HepG2 (cell line): ENCODE results near the gene MYO7A. TPM values are rescaled to one million over a fixed set of nuclear protein-coding genes. Genes with fewer than 3 reads are reported as not detected.

ENCODE experiments used
- CEBPG ChIP-seq: IDR thresholded peaks from 2 replicates; pipeline ENCODE4 v1.6.1; 2016
- DNMT1 ChIP-seq: sonication (generic); formaldehyde crosslinking; IDR thresholded peaks from 2 replicates; pipeline ENCODE4 v1.5.1; 2020; ENCODE audit warnings: mild to moderate bottlenecking, missing genetic modification reagents
- DNMT3B ChIP-seq: conservative IDR thresholded peaks from 2 replicates; pipeline ENCODE4 v1.6.1; 2016; ENCODE audit warnings: missing biosample characterization, control low read depth
- IKZF4 ChIP-seq: sonication (generic); formaldehyde crosslinking; IDR thresholded peaks from 2 replicates; pipeline ENCODE4 v1.5.1; 2020; ENCODE audit warnings: borderline replicate concordance, mild to moderate bottlenecking, low read depth, missing genetic modification reagents; ENCODE audit errors: not compliant biosample characterization
- JUN ChIP-seq: sonication (generic); formaldehyde crosslinking; IDR thresholded peaks from 2 replicates; pipeline ENCODE4 v1.4.0; 2020; ENCODE audit warnings: mild to moderate bottlenecking, missing genetic modification reagents
- KDM2A ChIP-seq: sonication (generic); formaldehyde crosslinking; IDR thresholded peaks from 2 replicates; pipeline ENCODE4 v1.4.0; 2020; ENCODE audit warnings: low read depth, missing genetic modification reagents, borderline replicate concordance
- MAFK ChIP-seq, 2 experiments: IDR thresholded peaks in 1 of 2; conservative IDR thresholded peaks in 1 of 2; 2 replicates each; pipeline ENCODE4 v1.6.1; 2011; ENCODE audit warnings: improper control_type of control experiment in 2 of 2, low read length in 2 of 2
- NFYB ChIP-seq: sonication (generic); formaldehyde crosslinking; IDR thresholded peaks from 2 replicates; pipeline ENCODE4 v1.4.0; 2020; ENCODE audit warnings: missing genetic modification reagents
- RARA ChIP-seq: IDR thresholded peaks from 2 replicates; pipeline ENCODE4 v1.6.1; 2016; ENCODE audit warnings: missing genetic modification reagents, missing compliant biosample characterization
- RBM22 ChIP-seq: fragments of 200-400 bp; formaldehyde crosslinking; optimal IDR thresholded peaks from 2 replicates; pipeline ENCODE3; 2017; ENCODE audit warnings: mild to moderate bottlenecking, low read length, moderate library complexity
- SMC3 ChIP-seq: IDR thresholded peaks from 2 replicates; pipeline ENCODE4 v1.6.1; 2011; ENCODE audit warnings: low read length, improper control_type of control experiment
- SRY ChIP-seq: sonication (generic); formaldehyde crosslinking; IDR thresholded peaks from 2 replicates; pipeline ENCODE4 v1.8.0; 2022; ENCODE audit warnings: mild to moderate bottlenecking, missing genetic modification reagents
- TBL1XR1 ChIP-seq: fragments of 150-350 bp; IDR thresholded peaks from 2 replicates; pipeline ENCODE4 v1.6.1; 2014; ENCODE audit warnings: borderline replicate concordance, low read length; ENCODE audit not compliant: partially characterized antibody
- ZNF326 ChIP-seq: sonication (generic); formaldehyde crosslinking; IDR thresholded peaks from 2 replicates; pipeline ENCODE4 v1.4.0; 2020; ENCODE audit warnings: missing genetic modification reagents, borderline replicate concordance
- ZNF44 ChIP-seq: sonication (generic); formaldehyde crosslinking; IDR thresholded peaks from 2 replicates; pipeline ENCODE4 v1.5.1; 2020; ENCODE audit warnings: mild to moderate bottlenecking, missing genetic modification reagents
- polyA plus RNA-seq, 8 experiments: library from polyadenylated mRNA; depleted of rRNA in 3 of 8; stranded (reverse) in 7 of 8; unstranded in 1 of 8; fragments of >200 nt; fragmentation: Illumina TruSeq in 4 of 8; extraction: Trizol in 4 of 8; gene quantifications; 2 replicates each; pipeline versions ENCODE4 v1.2.1 to v1.2.3, GENCODE V29; 2011 to 2016; ENCODE audit warnings: low read depth in 4 of 8, missing spikeins in 1 of 8, mixed read lengths in 1 of 8; ENCODE audit not compliant: insufficient read depth in 1 of 8
- total RNA-seq, 5 experiments: library from RNA; depleted of rRNA; stranded (reverse); fragments of >200 nt; fragmentation: Illumina TruSeq; extraction: Trizol; gene quantifications; 2 replicates each; pipeline ENCODE4 v1.2.3, GENCODE V29; 2016; ENCODE audit warnings: low read depth in 1 of 5
- TF ChIP-seq, protein P1 (sequence below): sonication (generic); formaldehyde crosslinking; IDR thresholded peaks from 2 replicates; pipeline ENCODE4 v1.8.1; 2023; ENCODE audit warnings: mild to moderate bottlenecking, missing genetic modification reagents
- TF ChIP-seq, protein P2 (sequence below): sonication (generic); IDR thresholded peaks from 2 replicates; pipeline ENCODE4 v1.6.1; 2016; ENCODE audit warnings: low read depth, borderline replicate concordance
- TF ChIP-seq, protein P3 (sequence below): sonication (generic); formaldehyde crosslinking; IDR thresholded peaks from 2 replicates; pipeline ENCODE4 v1.4.0; 2020; ENCODE audit warnings: missing genetic modification reagents
- TF ChIP-seq, protein P4 (sequence below): sonication (generic); formaldehyde crosslinking; IDR thresholded peaks from 2 replicates; pipeline ENCODE4 v1.8.0; 2022; ENCODE audit warnings: mild to moderate bottlenecking, missing genetic modification reagents; ENCODE audit not compliant: insufficient replicate concordance
- TF ChIP-seq, protein P5 (sequence below): sonication (generic); formaldehyde crosslinking; IDR thresholded peaks from 2 replicates; pipeline ENCODE4 v1.9.0; 2021; ENCODE audit warnings: missing genetic modification reagents, mild to moderate bottlenecking, borderline replicate concordance

Gene MYO7A
- total and polyA plus RNA-seq, 2 of the 13 experiments (the other 11 are each of a cell fraction or from before 2014, with no cell fraction given): 7.5 to 10.0 TPM

DNA sequence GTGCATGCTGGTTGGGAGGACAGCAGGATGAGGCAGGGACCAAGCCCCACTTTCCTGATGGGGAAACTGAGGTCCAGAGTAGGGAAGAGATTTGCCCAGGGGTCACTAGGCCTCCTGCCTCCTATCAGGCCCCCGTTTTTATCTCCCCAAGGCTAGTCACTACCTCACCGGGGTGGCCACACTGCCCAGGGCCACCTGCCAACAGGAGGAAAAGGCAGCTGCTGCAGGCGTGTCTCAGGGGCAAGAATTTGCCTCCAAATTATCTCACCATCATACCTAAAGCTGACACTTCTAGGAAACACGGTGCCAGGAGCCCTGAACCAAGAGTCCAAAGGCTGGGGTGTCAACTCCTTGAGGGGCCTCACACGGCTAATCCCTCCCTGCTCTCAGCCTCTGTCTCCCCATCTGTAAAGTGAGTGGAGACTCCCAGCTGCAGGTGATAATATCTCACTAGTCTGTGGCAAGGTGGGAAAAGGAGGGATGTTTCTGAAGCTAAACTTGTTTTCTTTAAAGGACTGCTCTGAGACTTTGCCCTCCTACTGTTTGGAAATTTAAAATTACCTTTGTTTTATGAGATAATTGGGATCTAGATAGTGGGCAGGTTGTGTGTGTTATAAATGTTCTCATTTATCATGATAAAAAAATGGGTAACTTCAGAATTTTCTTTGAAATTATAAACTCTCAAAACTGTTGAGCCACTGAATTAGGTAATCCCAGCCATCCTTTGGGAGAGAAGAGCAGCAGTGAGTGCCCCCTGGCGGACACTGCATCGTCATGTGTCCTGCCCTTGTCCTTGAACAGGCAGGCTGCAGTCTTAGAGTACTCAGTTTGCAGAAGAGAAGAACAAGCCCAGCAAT, 60.0 kb downstream of the MYO7A start (continued):
- TF ChIP-seq, protein P1, sequence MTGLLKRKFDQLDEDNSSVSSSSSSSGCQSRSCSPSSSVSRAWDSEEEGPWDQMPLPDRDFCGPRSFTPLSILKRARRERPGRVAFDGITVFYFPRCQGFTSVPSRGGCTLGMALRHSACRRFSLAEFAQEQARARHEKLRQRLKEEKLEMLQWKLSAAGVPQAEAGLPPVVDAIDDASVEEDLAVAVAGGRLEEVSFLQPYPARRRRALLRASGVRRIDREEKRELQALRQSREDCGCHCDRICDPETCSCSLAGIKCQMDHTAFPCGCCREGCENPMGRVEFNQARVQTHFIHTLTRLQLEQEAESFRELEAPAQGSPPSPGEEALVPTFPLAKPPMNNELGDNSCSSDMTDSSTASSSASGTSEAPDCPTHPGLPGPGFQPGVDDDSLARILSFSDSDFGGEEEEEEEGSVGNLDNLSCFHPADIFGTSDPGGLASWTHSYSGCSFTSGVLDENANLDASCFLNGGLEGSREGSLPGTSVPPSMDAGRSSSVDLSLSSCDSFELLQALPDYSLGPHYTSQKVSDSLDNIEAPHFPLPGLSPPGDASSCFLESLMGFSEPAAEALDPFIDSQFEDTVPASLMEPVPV (CRISPR knock-in tag): no peak
- TF ChIP-seq, protein P2, sequence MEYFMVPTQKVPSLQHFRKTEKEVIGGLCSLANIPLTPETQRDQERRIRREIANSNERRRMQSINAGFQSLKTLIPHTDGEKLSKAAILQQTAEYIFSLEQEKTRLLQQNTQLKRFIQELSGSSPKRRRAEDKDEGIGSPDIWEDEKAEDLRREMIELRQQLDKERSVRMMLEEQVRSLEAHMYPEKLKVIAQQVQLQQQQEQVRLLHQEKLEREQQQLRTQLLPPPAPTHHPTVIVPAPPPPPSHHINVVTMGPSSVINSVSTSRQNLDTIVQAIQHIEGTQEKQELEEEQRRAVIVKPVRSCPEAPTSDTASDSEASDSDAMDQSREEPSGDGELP: no peak
- TF ChIP-seq RARA (CRISPR knock-in tag): no peak
- TF ChIP-seq SRY (CRISPR knock-in tag): no peak
- TF ChIP-seq, protein P3, sequence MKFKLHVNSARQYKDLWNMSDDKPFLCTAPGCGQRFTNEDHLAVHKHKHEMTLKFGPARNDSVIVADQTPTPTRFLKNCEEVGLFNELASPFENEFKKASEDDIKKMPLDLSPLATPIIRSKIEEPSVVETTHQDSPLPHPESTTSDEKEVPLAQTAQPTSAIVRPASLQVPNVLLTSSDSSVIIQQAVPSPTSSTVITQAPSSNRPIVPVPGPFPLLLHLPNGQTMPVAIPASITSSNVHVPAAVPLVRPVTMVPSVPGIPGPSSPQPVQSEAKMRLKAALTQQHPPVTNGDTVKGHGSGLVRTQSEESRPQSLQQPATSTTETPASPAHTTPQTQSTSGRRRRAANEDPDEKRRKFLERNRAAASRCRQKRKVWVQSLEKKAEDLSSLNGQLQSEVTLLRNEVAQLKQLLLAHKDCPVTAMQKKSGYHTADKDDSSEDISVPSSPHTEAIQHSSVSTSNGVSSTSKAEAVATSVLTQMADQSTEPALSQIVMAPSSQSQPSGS: no peak
- no peak for TF ChIP-seq DNMT3B
- peak; percentile 99 for TF ChIP-seq SMC3
- TF ChIP-seq DNMT1: no peak
- TF ChIP-seq JUN (CRISPR knock-in tag): no peak
- TF ChIP-seq ZNF326 (CRISPR knock-in tag): no peak
- no peak for TF ChIP-seq RBM22
- TF ChIP-seq MAFK (conservative IDR thresholded peaks at IDR 0.05 in 1 of 2, IDR thresholded peaks at IDR 0.05 in 1 of 2; ENCODE audit: low read length in 2 of 2): no peak
- no peak for TF ChIP-seq NFYB (CRISPR knock-in tag)
- TF ChIP-seq, protein P4, sequence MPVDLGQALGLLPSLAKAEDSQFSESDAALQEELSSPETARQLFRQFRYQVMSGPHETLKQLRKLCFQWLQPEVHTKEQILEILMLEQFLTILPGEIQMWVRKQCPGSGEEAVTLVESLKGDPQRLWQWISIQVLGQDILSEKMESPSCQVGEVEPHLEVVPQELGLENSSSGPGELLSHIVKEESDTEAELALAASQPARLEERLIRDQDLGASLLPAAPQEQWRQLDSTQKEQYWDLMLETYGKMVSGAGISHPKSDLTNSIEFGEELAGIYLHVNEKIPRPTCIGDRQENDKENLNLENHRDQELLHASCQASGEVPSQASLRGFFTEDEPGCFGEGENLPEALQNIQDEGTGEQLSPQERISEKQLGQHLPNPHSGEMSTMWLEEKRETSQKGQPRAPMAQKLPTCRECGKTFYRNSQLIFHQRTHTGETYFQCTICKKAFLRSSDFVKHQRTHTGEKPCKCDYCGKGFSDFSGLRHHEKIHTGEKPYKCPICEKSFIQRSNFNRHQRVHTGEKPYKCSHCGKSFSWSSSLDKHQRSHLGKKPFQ (CRISPR knock-in tag): no peak
- TF ChIP-seq CEBPG (CRISPR knock-in tag): peak; percentile 83
- no peak for TF ChIP-seq ZNF44 (CRISPR knock-in tag)
- 0 out of 2 replicates have a peak, but pooled peaks have one; percentile 41 for TF ChIP-seq KDM2A (CRISPR knock-in tag)
- TF ChIP-seq, protein P5, sequence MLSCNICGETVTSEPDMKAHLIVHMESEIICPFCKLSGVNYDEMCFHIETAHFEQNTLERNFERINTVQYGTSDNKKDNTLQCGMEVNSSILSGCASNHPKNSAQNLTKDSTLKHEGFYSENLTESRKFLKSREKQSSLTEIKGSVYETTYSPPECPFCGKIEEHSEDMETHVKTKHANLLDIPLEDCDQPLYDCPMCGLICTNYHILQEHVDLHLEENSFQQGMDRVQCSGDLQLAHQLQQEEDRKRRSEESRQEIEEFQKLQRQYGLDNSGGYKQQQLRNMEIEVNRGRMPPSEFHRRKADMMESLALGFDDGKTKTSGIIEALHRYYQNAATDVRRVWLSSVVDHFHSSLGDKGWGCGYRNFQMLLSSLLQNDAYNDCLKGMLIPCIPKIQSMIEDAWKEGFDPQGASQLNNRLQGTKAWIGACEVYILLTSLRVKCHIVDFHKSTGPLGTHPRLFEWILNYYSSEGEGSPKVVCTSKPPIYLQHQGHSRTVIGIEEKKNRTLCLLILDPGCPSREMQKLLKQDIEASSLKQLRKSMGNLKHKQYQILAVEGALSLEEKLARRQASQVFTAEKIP (CRISPR knock-in tag): no peak
- TF ChIP-seq IKZF4: no peak
- TF ChIP-seq TBL1XR1: no peak
